ENCODE results near the gene ATAD3B.

ATAD3B gene

GRCh38 chr1:1536019-1536937 is 64.7 kb downstream of the ATAD3B start:
- no peak for DNase-seq

GRCh38 chr1:1536938-1537546 is 65.5 kb downstream of the ATAD3B start:
- no peak for DNase-seq

DNA sequence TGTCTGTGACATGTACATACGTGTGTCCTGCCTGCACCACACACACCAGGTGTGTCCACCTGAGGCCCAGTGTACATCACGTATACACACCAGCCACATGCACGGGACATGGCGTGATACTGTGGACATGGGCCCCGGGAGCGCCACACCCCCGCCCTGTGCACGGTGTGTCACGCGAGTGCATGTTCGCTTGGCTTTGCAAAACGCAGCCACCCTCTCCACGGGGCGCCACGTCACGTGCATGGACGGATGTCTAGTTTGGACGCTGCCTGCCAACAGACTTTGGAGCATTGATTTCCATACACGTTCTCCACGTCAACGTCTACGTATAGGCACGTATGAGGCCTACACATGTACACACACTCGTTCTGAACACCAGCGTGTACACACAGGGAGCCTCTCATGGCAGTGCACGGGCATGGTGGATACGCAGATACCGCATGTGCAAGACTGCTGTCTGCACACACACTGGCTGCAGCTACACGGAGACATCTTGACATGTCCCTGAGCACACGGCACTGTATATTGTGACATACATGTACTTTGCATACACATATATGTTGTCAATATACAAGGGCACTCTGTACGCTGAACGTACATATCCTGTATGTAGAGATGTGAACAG is 66.2 kb downstream of the ATAD3B start:
- DNase-seq = no peak

DNA sequence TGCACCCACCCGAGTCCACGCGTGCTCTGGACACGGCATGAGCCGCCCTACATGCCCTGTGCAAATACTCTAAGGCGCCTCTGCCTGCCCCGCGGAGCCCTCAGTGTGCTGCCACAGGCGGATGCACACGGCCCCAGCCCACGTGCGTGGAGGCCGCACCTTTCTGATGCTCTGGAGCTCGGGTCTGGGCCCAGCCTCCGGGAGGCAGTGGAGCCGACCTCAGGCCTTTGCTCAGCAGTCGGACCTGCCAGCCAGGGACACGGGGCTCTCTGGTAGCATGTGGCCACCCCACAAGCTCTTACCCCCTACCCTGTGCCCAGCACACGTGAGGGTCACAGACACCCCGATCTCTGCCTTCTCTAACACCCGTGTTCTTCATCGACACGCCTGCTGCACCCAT is 66.8 kb downstream of the ATAD3B start:
- no peak for DNase-seq

DNA sequence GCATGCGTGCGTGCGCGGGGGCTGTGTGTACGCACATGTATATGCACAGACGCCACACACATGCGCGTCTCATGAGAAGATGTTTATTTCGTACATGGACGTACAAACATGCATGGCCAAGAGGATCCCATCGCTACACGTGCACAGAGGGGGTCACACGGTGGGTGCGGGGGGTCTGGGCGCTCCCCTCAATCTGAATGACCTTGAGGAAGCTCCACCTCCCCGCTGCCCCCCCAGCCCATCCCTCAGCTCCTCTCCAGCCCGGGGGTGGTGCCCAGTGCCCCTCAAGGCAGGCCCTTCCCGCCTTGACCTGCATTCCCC is 67.4 kb downstream of the ATAD3B start:
- no peak for DNase-seq

DNA sequence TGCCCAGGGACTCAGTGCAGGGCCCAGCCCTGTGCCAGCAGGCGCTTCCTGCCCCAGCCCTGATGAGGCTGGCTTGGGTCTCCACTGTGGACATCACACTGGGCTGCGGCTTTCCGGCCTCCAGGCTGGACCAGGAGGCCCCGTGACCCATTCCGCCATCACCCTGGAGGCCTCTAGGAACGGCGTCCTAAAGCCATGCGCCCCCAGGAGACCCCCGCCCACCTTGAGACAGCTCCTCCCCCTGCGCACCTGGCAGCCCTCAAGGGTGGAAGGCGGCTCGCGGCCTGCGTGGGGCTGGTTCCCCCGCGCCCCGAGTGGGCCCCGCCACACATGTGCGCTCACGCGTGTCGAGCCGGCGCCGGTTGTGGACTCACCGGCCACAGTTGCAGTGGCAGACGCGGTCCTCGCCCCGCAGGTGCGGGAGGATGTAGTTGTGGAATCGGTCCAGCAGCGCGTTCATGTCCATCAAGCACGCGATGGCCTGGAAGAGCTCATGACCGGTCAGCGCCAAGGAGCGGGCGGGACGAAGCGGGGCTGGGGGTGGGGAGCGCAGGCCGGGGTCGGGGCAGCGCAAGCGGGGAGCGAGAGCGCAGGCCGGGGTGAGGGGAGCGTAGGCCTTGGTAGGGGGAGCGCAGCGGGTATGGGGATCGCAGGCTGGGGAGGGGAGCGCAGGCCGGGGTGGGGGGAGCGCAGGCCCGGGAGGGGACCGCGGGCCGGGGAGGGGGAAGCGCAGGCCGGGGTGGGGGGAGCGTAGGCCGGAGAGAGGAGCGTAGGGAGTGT is 67.9 kb downstream of the ATAD3B start:
- DNase-seq = no peak

GRCh38 chr1:1540090-1540817 is 68.7 kb downstream of the ATAD3B start, which contains the start of gene TMEM240:
TSS of gene TMEM240 (minus strand) at chr1:1540624. CDS start at chr1:1540346, 278 bp downstream.
- DNase-seq = peak; percentile 57 to 70

DNA sequence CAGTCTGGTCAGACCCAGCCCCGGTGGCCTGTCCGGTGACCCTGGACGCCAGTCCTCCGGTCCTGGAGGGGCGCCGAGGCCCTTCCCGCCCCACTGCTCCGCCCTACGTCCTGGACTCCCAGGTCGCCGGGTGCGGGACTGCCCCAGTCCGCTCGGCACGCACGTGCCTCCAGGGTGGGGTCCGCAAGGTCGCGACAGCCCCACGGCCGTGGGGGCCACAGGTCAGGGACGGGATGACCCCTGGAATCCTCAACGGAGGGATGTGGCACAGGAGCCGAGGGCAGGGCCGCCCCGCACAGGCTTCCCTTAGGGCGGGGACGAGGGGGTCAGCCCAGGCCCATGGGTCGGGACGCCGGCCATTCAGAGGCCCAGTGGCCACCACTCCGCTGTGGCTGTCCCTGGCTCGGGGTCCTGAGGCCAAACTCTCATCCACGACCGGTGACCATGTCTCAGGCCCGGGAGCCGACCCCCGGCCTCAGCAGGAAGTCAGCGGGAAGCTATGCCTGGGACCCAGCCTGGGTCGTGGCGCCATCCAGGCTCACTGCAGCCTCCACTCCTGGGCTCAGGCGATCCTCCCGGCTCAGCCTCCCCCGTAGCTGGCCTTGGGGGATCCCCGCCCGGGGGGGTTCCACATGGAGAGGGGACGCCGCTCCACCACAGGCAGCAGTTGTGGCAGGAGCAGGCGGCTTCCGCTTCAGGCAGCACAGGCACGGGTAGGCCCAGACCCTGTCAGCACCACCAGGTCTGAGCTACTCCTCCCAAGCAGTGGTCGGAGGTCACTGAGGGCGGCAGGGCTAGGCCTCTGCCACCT is 69.5 kb downstream of the ATAD3B start:
- no peak for DNase-seq

- DNase-seq = no peak
Observed at GRCh38 chr1:1541956-1542765, 70.6 kb downstream of the ATAD3B start.

GRCh38 chr1:1542766-1543705 is 71.5 kb downstream of the ATAD3B start:
- DNase-seq = no peak

DNA sequence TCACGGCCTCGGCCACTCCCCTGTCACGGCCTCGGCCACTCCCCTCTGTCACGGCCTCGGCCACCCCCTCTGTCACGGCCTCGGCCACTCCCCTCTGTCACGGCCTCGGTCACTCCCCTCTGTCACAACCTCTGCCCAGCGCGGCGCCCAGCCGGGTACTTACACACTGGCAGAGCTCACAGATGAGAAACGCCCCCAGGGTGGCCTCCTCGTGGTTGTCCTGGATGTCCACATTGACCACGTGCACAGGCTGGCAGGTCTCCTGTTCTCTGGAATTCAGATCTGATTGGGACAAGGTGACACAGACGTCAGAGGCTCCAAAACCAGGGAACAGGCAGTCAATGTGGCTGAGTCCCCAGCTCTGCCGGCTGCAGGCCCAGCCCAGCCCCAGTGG is 72.1 kb downstream of the ATAD3B start:
- no peak for DNase-seq

DNA sequence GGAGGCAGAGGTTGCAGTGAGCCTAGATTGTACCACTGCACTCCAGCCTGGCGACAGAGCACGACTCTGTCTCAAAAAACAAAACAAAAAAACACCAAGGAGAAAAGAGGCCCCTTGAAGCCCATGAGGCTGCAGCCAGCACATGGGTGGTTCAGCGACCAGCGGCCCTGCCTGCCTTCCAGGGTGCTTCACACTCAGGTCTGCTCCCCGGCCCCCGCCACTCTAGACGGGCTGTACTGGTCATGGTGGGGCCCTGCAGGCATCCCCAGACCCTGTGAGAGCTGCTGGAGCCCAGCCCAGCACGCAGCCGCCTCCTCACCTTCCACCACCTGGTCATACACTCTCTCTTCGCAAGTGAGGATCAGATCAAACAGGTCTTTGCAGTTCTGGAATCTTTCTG is 73.0 kb downstream of the ATAD3B start:
- no peak for DNase-seq

All from stimulated activated CD4-positive, alpha-beta T cell treated with anti-CD3 and anti-CD28 coated beads, Interleukin-2, amount 100 ng/mL, for 24 hours (primary cell).